Duodenal mucosa (tissue), 2 donors: ENCODE measurements around the gene NKPD1.

Experiments used
- H3K27ac ChIP-seq: one replicate; pipeline ENCODE4 v1.7.0; 2013; ENCODE audit warnings: low read depth, low read length
- H3K27me3 ChIP-seq, 2 donors: one replicate each; pipeline ENCODE4 v1.7.0; 2013; ENCODE audit warnings: low read length in 2 of 2, control low read depth in 1 of 2; ENCODE audit not compliant: insufficient read depth in 2 of 2, control insufficient read depth in 1 of 2
- H3K36me3 ChIP-seq, 2 donors: one replicate each; pipeline ENCODE4 v1.7.0; 2013; ENCODE audit warnings: low read length in 2 of 2, control low read depth in 1 of 2; ENCODE audit not compliant: insufficient read depth in 2 of 2, control insufficient read depth in 1 of 2
- H3K4me1 ChIP-seq, 2 donors: one replicate each; pipeline ENCODE4 v1.7.0; 2013; ENCODE audit warnings: low read length in 2 of 2, control low read depth in 1 of 2; ENCODE audit not compliant: insufficient read depth in 2 of 2, control insufficient read depth in 1 of 2
- H3K4me3 ChIP-seq, 2 donors: one replicate each; pipeline ENCODE4 v1.7.0; 2013; ENCODE audit warnings: low read length in 2 of 2, low read depth in 1 of 2
- H3K9ac ChIP-seq, 2 donors: one replicate each; pipeline ENCODE4 v1.7.0; 2013; ENCODE audit warnings: low read length in 2 of 2, low read depth in 1 of 2
- H3K9me3 ChIP-seq, 2 donors: one replicate each; pipeline ENCODE4 v1.7.0; 2013; ENCODE audit warnings: low read length in 2 of 2, control low read depth in 1 of 2; ENCODE audit not compliant: control insufficient read depth in 1 of 2

The NKPD1 gene

GRCh38 chr19:45154064-45154827 lies 6.5 kb downstream of the NKPD1 start:
- Histone ChIP-seq H3K9ac (no peak overlapping the region), H3K27me3 (peaks cover 32 to 39% of the 10 kb centered on the region in 2 donors), H3K4me3 (peak overlapping the region; percentile 55 to 68), H3K9me3 (no peaks in the 10 kb centered on the region), H3K27ac (no peak overlapping the region), H3K36me3 (no peaks in the 10 kb centered on the region), H3K4me1 (peaks cover 21 to 36% of the 10 kb centered on the region in 2 donors)

GRCh38 chr19:45153339-45154063 lies 7.3 kb downstream of the NKPD1 start:
- Histone ChIP-seq H3K9ac (peak overlapping the region in 1 of 2 donors; percentile 32), H3K9me3 (no peaks in the 10 kb centered on the region), H3K4me3 (peak overlapping the region; percentile 55 to 68), H3K27ac (no peak overlapping the region), H3K27me3 (peaks cover 32 to 37% of the 10 kb centered on the region in 2 donors), H3K36me3 (no peaks in the 10 kb centered on the region), H3K4me1 (peaks cover 20 to 35% of the 10 kb centered on the region in 2 donors)

GRCh38 chr19:45152504-45153338 lies 8.1 kb downstream of the NKPD1 start:
- Histone ChIP-seq H3K27ac (no peak overlapping the region), H3K27me3 (peaks cover 32 to 33% of the 10 kb centered on the region in 2 donors), H3K9me3 (no peaks in the 10 kb centered on the region), H3K4me1 (peaks cover 14 to 28% of the 10 kb centered on the region in 2 donors), H3K4me3 (peak overlapping the region; percentile 55 to 68), H3K9ac (peak overlapping the region in 1 of 2 donors; percentile 32), H3K36me3 (no peaks in the 10 kb centered on the region)

GRCh38 chr19:45151821-45152503 lies 8.8 kb downstream of the NKPD1 start:
- H3K4me1 ChIP-seq: peaks cover 14 to 28% of the 10 kb centered on the region in 2 donors
- H3K9me3 ChIP-seq: no peaks in the 10 kb centered on the region
- no peak overlapping the region for H3K27ac ChIP-seq
- peaks cover 32 to 33% of the 10 kb centered on the region in 2 donors for H3K27me3 ChIP-seq
- H3K36me3 ChIP-seq: peaks cover 0 to 3% of the 10 kb centered on the region in 2 donors
- peak overlapping the region; percentile 8 to 68 for H3K4me3 ChIP-seq
- H3K9ac ChIP-seq: no peak overlapping the region

GRCh38 chr19:45151320-45151719 lies 9.5 kb downstream of the NKPD1 start:
- peaks cover 14 to 28% of the 10 kb centered on the region in 2 donors for H3K4me1 ChIP-seq
- H3K4me3 ChIP-seq: no peak overlapping the region
- no peak overlapping the region for H3K27ac ChIP-seq
- H3K9ac ChIP-seq: no peak overlapping the region
- peaks cover 0 to 10% of the 10 kb centered on the region in 2 donors for H3K36me3 ChIP-seq
- no peaks in the 10 kb centered on the region for H3K9me3 ChIP-seq
- peaks cover 32 to 33% of the 10 kb centered on the region in 2 donors for H3K27me3 ChIP-seq

- Histone ChIP-seq H3K27me3 (peaks cover 32 to 33% of the 10 kb centered on the region in 2 donors), H3K9ac (no peak overlapping the region), H3K9me3 (no peaks in the 10 kb centered on the region), H3K36me3 (peaks cover 0 to 15% of the 10 kb centered on the region in 2 donors), H3K27ac (no peak overlapping the region), H3K4me3 (no peak overlapping the region), H3K4me1 (peaks cover 14 to 28% of the 10 kb centered on the region in 2 donors)
These were observed 10.0 kb downstream of the NKPD1 start for GRCh38 chr19:45150751-45151281.

GRCh38 chr19:45150180-45150579 lies 10.6 kb downstream of the NKPD1 start:
- H3K9ac ChIP-seq: no peak overlapping the region
- H3K27me3 ChIP-seq: peaks cover 32 to 33% of the 10 kb centered on the region in 2 donors
- H3K36me3 ChIP-seq: peaks cover 0 to 16% of the 10 kb centered on the region in 2 donors
- H3K4me3 ChIP-seq: no peak overlapping the region
- H3K27ac ChIP-seq: no peak overlapping the region
- H3K4me1 ChIP-seq: peaks cover 14 to 28% of the 10 kb centered on the region in 2 donors
- H3K9me3 ChIP-seq: no peaks in the 10 kb centered on the region

GRCh38 chr19:45149129-45149528 lies 11.7 kb downstream of the NKPD1 start:
- no peak overlapping the region for H3K9ac ChIP-seq
- H3K9me3 ChIP-seq: no peaks in the 10 kb centered on the region
- peaks cover 14 to 24% of the 10 kb centered on the region in 2 donors for H3K4me1 ChIP-seq
- peaks cover 27 to 29% of the 10 kb centered on the region in 2 donors for H3K27me3 ChIP-seq
- H3K4me3 ChIP-seq: no peak overlapping the region
- H3K27ac ChIP-seq: no peak overlapping the region
- H3K36me3 ChIP-seq: peaks cover 0 to 18% of the 10 kb centered on the region in 2 donors
